Measurements from ENCODE around the gene AQP12A. TPM values are rescaled to one million over a fixed set of nuclear protein-coding genes. Genes with fewer than 3 reads are reported as not detected.
"Not testable (repeated sequence)": the region's sequence is repeated elsewhere in the genome, so short reads cannot be mapped to it uniquely, and the experiment has no call there.

The AQP12A gene
- total RNA-seq, 2 experiments from 2014 or later, result not detected

DNA sequence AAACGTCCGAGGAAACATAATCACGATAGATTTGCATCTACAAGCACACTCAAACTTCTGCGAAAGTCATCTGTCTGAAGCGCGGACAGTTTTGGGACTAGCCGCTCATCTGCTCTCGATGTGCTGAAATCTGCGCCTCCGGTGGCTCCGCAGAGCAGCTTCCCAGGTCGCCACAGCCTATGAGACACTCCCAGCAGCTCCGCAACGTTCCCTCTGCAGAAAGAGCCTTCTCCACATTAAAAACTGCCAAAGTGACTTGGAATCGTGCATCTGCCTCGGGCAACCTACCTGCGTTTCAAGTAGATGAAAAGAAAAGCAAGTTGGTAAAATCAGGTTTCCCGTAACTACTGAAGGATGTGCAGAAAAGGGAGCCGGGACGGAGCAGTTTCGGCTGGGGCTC lies 8.9 kb downstream of the AQP12A start:
- not testable (repeated sequence) for H3K36me3 Mint-ChIP-seq; H3K27ac Mint-ChIP-seq; DNase-seq; ATAC-seq; H3K9me3 Mint-ChIP-seq (ENCODE audit: low read depth); H3K4me3 Mint-ChIP-seq
- CTCF ChIA-PET, result interaction anchor here (1.8 kb wide), 1 partner anchor 186 kb away, joined by 4 read pairs; no protein-coding TSS in a partner anchor
- Mint-ChIP-seq H3K27me3 (peaks cover 14% of the 10 kb centered on the region), H3K4me1 (peaks cover 12% of the 10 kb centered on the region)

DNA sequence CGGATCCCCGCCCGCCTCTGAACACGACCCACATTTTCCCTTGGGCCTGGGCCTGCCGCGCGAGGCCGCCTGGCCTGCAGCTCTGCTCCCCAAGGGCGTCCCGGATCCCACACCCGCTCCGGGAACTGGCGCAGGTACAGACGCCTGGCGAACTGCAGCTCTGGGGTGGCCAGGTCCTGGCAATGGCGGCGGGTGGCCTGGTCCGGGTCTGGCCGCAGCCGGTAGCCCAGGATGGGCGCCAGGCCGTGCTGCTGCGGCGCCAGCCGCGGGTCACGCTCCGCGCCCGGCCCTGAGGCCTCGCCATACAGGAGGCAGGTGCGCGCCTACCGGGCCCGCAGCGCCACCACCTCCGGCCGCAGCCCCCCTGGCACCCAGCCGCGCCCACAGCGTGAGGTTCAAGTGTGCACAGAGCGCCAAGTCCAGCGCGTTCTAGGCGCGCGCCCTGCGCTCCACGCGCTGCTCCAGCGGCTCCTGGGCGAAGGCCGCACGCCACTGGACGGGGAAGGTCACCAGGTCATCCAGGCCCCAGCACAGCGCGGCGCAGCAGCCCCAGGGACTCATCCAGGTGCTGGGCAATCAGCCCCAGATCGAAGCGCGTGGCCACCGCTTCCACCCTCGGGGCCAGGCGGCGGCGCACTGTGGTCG lies 9.5 kb downstream of the AQP12A start:
- DNase-seq (no peak), ATAC-seq (no peak)
- no peak overlapping the region for H3K27ac Mint-ChIP-seq
- no peaks in the 10 kb centered on the region for H3K9me3 Mint-ChIP-seq (ENCODE audit: low read depth)
- no peak overlapping the region for H3K4me3 Mint-ChIP-seq
- CTCF ChIA-PET, result interaction anchor here (1.8 kb wide), 1 partner anchor 187 kb away, joined by 4 read pairs; no protein-coding TSS in a partner anchor
- no peaks in the 10 kb centered on the region for H3K36me3 Mint-ChIP-seq
- peaks cover 16% of the 10 kb centered on the region for H3K27me3 Mint-ChIP-seq
- peaks cover 13% of the 10 kb centered on the region for H3K4me1 Mint-ChIP-seq

DNA sequence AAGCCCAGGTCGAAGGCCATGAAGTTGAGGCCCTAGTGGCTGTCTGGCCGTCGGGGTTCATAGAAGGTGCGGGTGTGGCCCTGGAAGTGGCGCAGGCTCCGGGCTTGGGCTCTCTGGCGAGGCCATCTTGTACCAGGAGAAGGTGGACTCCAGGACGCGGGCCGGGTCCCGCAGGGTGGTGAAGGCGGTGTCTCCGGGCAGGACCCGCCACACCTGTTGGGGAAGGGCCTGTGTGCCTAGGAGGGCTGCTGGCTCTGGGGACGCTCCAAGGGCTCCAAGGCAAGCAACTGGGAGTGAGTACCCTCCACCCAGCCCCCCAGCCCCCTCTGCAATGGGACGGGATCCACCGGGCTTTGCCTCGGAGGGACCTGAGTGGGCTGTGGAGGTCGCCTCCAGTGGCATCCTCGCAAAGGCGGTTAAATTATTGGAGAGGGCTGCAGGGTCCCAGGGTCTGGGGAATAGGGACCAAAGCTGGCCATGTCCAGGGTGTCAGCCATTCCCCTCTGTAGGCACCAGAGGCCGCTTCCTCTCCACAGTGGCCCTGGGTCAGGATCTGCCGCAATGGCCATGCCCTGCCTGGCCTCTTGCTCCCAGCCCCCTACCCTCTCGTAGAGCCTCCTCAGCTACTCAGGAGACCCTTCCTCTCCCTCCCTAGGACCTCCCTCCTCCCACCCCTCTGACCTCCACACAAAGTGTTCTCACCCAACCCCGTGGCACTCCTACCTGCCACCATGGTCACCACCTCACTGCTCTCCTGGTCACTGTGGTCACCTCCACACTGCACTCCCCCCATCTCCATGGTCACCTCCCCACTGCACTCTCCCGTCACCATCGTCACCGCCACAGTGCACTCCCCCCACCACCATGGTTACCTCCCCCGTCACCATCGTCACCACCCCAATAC lies 10.3 kb downstream of the AQP12A start:
- H3K4me1 Mint-ChIP-seq, result peaks cover 13% of the 10 kb centered on the region
- ATAC-seq, result no peak
- CTCF ChIA-PET, result no interaction called here
- no peak for DNase-seq
- no peak overlapping the region for H3K27ac Mint-ChIP-seq
- H3K27me3 Mint-ChIP-seq, result peaks cover 22% of the 10 kb centered on the region
- no peaks in the 10 kb centered on the region for H3K36me3 Mint-ChIP-seq
- no peaks in the 10 kb centered on the region for H3K9me3 Mint-ChIP-seq (ENCODE audit: low read depth)
- no peak overlapping the region for H3K4me3 Mint-ChIP-seq

DNA sequence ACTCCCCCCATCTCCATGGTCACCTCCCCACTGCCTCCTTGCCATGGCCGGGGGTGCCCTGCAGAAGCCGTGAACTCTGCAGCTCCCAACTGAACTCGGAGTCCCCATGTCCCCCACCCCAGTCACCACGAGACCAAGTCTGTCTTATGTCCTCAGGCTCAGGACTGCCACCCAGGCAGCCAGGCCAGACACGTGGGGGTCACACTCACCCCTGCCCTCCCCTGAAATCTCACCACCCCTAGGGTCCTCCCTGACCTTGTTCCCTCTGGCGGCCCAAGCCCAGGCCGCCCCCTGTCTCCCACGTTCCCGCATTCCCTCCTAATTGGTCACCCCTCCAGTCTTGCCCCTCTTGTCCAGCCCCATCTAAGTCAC lies 11.0 kb downstream of the AQP12A start:
- DNase-seq (no peak), ATAC-seq (no peak)
- Mint-ChIP-seq H3K4me1 (peaks cover 13% of the 10 kb centered on the region), H3K9me3 (ENCODE audit: low read depth) (no peaks in the 10 kb centered on the region), H3K27me3 (peaks cover 27% of the 10 kb centered on the region), H3K27ac (no peak overlapping the region), H3K36me3 (no peaks in the 10 kb centered on the region), H3K4me3 (no peak overlapping the region)
- CTCF ChIA-PET, result no interaction called here

DNA sequence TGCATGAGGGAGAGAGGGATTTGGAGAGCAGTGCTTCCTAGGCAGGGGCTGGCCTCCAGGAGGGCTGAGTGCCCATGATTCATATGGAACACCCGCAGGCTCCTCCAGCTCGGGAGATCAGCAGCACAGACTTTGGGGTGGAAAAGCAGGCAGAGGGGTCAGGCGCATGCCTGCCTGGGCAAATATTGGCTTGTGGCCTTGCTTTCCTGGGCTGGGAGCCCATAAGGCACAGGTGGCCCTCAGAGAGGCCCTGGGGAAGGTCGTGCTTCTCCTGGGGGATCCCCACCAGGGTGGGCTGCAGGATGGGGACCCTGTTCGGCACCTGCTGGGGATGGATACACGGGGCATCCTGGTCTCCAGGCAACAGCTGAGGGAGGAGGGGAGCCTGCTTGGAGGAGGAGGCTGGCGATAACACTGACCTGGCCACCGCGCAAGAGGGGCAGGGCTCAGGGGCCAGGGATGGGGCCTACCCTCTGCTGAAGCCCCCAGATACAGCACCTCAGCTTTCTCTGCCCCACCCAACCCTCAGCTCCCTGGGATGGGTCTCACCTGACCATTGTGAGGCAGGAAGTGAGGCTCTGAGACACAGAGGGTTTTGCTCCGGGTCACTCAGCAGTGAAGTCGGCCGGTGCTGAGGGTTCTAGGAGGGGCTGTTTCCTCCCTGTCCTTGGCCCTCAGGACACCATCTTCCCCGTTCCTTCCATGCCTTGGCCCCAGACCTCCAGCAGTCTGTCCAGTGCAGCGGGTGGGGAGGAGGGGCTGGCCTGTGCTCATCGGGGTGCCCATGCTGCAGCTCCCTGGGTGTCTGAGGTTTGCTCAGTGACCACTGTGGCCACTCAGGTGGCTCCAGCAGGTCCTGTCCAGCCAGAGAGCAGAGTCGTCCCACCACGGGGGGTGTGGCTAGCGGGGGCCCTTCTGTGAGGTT lies 12.0 kb downstream of the AQP12A start:
- Mint-ChIP-seq H3K27ac (no peak overlapping the region), H3K27me3 (peaks cover 36% of the 10 kb centered on the region), H3K36me3 (no peaks in the 10 kb centered on the region), H3K4me1 (peaks cover 13% of the 10 kb centered on the region), H3K4me3 (no peak overlapping the region), H3K9me3 (ENCODE audit: low read depth) (no peaks in the 10 kb centered on the region)
- CTCF ChIA-PET, result interaction anchor here (0.9 to 1.1 kb wide), 2 partner anchors 107 to 190 kb away, joined by 3 to 4 read pairs; no protein-coding TSS in a partner anchor
- no peak for DNase-seq
- ATAC-seq, result no peak

DNA sequence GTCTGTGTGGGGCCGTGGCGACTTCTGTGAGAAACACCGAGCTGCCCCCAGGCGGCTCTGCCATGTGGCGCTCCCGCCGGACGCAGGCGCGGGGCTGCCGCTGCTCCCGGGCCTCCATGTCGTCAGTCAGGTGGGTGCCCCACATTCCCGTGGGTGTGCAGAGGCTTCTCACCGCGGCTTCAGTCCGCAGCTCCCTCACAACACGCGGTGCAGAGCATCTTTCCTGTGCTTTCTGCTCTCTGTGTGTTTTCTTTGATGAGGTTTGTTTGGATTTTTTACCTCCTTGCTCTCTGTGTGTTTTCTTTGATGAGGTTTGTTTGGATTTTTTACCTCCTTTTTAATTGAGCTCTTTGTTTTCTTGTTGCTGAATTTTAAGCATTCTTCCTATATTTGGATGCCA lies 13.0 kb downstream of the AQP12A start:
- peaks cover 13% of the 10 kb centered on the region for H3K4me1 Mint-ChIP-seq
- ATAC-seq, result peak; percentile 40
- CTCF ChIA-PET, result interaction anchor here (0.8 kb wide), 2 partner anchors 143 to 191 kb away, joined by 3 to 8 read pairs; no protein-coding TSS in a partner anchor
- no peaks in the 10 kb centered on the region for H3K9me3 Mint-ChIP-seq (ENCODE audit: low read depth)
- DNase-seq, result no peak
- peak overlapping the region; percentile 6 for H3K27ac Mint-ChIP-seq
- H3K36me3 Mint-ChIP-seq, result no peaks in the 10 kb centered on the region
- peaks cover 43% of the 10 kb centered on the region for H3K27me3 Mint-ChIP-seq
- H3K4me3 Mint-ChIP-seq, result no peak overlapping the region

DNA sequence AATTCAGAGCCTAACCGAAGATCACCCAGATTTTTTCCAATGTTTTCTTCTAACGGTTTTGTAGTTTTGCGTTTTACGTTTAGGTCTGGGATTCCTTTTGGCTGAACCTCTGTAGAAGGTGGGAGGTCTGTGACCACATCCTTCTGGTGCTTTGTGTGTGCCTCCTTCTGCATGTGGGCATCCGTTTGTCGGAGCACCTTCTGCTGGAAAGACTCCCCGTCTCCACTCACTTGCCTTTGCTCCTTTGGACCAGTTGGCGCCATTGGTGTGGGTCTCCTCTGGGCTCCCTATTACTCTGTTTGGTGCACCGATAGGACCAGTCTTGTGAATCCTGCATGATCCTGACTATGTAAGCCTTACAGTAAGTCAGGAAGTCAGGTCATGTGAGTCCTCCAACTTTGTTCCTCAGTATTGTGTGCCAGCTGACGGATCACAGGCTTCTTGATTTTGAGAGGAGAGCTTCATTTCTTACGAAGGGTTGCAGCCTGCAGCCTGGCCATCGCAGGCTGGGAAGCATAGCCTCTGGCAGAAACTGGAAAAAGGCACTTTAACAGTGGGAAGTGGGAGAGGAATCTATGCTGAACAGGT lies 13.6 kb downstream of the AQP12A start:
- CTCF ChIA-PET, result interaction anchor here (0.7 to 0.8 kb wide), 3 partner anchors 144 to 464 kb away, joined by 3 to 8 read pairs (median 3); no protein-coding TSS in a partner anchor
- no peaks in the 10 kb centered on the region for H3K9me3 Mint-ChIP-seq (ENCODE audit: low read depth)
- H3K4me3 Mint-ChIP-seq, result no peak overlapping the region
- ATAC-seq (no peak), DNase-seq (peak; percentile 47)
- no peaks in the 10 kb centered on the region for H3K36me3 Mint-ChIP-seq
- no peak overlapping the region for H3K27ac Mint-ChIP-seq
- peaks cover 13% of the 10 kb centered on the region for H3K4me1 Mint-ChIP-seq
- H3K27me3 Mint-ChIP-seq, result peaks cover 43% of the 10 kb centered on the region

DNA sequence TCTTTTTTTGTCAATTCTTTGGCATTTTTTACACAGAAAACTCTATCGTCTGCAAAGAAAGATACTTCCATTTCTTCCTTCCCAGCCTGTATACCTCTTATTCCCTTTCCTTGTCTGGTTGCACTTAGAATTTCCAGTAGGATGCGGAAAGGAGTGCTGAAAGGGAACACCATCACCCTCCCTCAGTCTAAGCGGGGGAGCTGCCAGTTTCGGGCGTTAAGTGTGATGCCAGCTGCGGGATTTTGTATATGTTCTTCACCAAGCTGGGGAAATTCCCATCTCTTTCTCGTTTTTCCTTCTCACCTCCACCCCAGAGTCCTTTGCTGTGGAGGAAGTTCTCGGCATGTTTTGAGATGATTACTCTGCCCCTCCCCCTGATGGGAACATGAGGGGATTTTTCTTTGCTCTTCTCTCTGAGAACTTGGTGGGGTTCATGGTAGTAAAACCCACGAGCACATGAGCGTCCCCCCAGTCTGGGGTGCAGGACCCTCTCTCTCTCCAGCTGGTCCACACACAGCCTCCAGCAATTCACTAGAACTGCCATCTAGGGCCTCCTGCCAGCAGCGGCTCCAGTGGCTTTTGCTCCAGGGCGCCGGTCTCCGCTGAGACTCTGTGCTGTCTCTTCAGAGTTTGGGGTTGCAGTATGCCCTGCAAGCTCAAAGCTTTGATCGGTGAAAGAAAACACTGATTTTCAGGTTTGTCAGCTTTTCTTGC lies 15.5 kb downstream of the AQP12A start:
- H3K27ac Mint-ChIP-seq, result no peak overlapping the region
- no peaks in the 10 kb centered on the region for H3K9me3 Mint-ChIP-seq (ENCODE audit: low read depth)
- H3K27me3 Mint-ChIP-seq, result peaks cover 43% of the 10 kb centered on the region
- no peaks in the 10 kb centered on the region for H3K36me3 Mint-ChIP-seq
- DNase-seq (no peak), ATAC-seq (no peak)
- H3K4me1 Mint-ChIP-seq, result peaks cover 13% of the 10 kb centered on the region
- CTCF ChIA-PET, result interaction anchor here (2.3 kb wide), 1 partner anchor 193 kb away, joined by 8 read pairs; no protein-coding TSS in a partner anchor
- no peak overlapping the region for H3K4me3 Mint-ChIP-seq

DNA sequence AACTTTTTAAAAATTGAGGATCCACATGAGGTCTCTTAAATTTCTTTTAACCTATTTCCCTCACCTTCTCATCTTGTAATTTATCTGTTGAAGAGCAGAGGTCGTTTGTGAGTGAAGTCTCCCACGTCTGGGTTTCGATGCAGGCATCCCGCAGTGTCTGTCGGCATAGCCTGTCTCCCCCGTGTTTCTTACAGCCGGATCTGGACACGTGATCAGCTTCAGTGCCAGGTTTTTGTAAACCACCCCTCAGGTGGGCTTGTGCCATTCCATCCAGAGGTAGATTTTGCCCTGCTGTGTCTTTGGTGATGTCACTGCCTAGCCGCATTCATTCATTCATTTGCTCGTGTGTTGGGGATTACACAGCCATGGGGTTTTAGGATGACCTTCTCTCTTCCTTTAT lies 16.2 kb downstream of the AQP12A start:
- Mint-ChIP-seq H3K36me3 (no peaks in the 10 kb centered on the region), H3K4me1 (peaks cover 13% of the 10 kb centered on the region), H3K27ac (no peak overlapping the region), H3K27me3 (peaks cover 43% of the 10 kb centered on the region), H3K4me3 (no peak overlapping the region), H3K9me3 (ENCODE audit: low read depth) (no peaks in the 10 kb centered on the region)
- DNase-seq (no peak), ATAC-seq (no peak)
- CTCF ChIA-PET, result interaction anchor here (2.3 kb wide), 1 partner anchor 194 kb away, joined by 8 read pairs; no protein-coding TSS in a partner anchor

DNA sequence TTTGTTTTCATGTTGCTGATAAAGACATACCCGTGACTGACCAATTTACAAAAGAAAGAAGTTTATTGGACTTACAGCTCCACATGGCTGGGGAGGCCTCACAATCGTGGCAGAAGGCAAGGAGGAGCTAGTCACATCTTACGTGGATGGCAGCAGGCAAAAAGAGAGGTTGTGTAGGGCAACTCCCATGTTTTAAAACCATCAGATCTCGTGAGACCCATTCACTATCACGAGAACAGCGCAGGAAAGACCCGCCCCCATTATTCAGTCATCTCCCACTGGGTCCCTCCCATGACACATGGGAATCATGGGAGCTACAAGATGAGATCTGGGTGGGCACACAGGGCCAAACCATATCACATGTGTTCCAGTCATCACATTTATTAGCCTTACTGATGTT lies 16.8 kb downstream of the AQP12A start:
- Mint-ChIP-seq H3K27me3 (peaks cover 43% of the 10 kb centered on the region), H3K27ac (no peak overlapping the region), H3K4me1 (peaks cover 13% of the 10 kb centered on the region), H3K9me3 (ENCODE audit: low read depth) (no peaks in the 10 kb centered on the region), H3K36me3 (no peaks in the 10 kb centered on the region), H3K4me3 (no peak overlapping the region)
- DNase-seq (no peak), ATAC-seq (no peak)
- CTCF ChIA-PET, result interaction anchor here (2.3 kb wide), 1 partner anchor 194 kb away, joined by 8 read pairs; no protein-coding TSS in a partner anchor

DNA sequence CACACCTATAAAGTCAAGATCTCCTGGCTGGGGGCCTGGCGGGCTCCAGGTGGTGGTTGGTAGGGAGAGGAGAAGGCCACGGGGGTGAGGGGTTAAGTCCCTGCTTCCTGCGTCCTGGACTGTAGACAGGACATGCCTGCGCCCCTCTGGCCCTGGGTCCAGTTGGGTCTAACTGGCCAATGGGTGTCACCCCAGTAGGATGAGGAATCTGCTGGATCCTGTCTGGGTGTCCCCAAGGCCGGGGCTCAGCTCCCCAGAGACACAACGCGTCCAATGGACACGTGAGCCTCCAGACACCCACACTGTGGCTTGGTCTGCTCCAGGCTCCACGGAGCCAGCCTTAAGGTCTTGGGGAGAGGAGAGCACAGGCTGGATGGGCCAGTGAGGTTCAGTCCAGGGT lies 19.6 kb downstream of the AQP12A start:
- H3K27me3 Mint-ChIP-seq, result peaks cover 26% of the 10 kb centered on the region
- no peaks in the 10 kb centered on the region for H3K4me1 Mint-ChIP-seq
- ATAC-seq, result no peak
- CTCF ChIA-PET, result no interaction called here
- no peak overlapping the region for H3K27ac Mint-ChIP-seq
- H3K4me3 Mint-ChIP-seq, result no peak overlapping the region
- no peak for DNase-seq
- H3K9me3 Mint-ChIP-seq (ENCODE audit: low read depth), result no peaks in the 10 kb centered on the region
- H3K36me3 Mint-ChIP-seq, result no peaks in the 10 kb centered on the region

DNA sequence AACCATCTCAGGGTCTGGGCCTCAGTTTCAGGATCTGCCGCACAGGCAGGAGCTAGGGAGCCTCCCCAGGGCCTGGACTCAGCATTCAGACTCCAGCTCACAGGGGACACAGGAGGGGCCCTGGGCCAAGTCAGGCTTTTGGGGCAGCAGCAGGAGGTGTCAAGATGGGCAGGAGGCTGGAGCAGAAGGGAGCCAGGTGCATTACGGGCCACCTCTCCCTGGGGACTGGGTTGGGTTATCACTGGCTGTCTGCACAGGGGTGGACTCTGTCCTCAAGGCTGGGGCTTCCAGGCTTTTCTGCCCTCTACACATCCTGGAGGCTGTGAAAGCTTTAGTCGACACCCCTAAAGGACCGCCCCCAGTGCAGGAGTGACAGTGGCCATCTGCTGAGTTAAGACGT lies 20.0 kb downstream of the AQP12A start:
- Mint-ChIP-seq H3K27ac (no peak overlapping the region), H3K36me3 (no peaks in the 10 kb centered on the region), H3K4me3 (no peak overlapping the region), H3K27me3 (peaks cover 22% of the 10 kb centered on the region), H3K4me1 (no peaks in the 10 kb centered on the region), H3K9me3 (ENCODE audit: low read depth) (no peaks in the 10 kb centered on the region)
- DNase-seq, result no peak
- ATAC-seq, result no peak
- CTCF ChIA-PET, result no interaction called here

Measured in activated CD8-positive, alpha-beta memory T cell treated with anti-CD3 and anti-CD28 coated beads, Interleukin-2, amount 10 ng/mL, durations not matched to agents 7 days and 5 days (primary cell).